ENCODE measurements around the gene GTF3C5. TPM values are rescaled to one million over a fixed set of nuclear protein-coding genes. Genes with fewer than 3 reads are reported as not detected.

Gene GTF3C5
- total RNA-seq, 3 donors from 2014 or later: 43.8 to 74.4 (median 68.2) TPM

DNA sequence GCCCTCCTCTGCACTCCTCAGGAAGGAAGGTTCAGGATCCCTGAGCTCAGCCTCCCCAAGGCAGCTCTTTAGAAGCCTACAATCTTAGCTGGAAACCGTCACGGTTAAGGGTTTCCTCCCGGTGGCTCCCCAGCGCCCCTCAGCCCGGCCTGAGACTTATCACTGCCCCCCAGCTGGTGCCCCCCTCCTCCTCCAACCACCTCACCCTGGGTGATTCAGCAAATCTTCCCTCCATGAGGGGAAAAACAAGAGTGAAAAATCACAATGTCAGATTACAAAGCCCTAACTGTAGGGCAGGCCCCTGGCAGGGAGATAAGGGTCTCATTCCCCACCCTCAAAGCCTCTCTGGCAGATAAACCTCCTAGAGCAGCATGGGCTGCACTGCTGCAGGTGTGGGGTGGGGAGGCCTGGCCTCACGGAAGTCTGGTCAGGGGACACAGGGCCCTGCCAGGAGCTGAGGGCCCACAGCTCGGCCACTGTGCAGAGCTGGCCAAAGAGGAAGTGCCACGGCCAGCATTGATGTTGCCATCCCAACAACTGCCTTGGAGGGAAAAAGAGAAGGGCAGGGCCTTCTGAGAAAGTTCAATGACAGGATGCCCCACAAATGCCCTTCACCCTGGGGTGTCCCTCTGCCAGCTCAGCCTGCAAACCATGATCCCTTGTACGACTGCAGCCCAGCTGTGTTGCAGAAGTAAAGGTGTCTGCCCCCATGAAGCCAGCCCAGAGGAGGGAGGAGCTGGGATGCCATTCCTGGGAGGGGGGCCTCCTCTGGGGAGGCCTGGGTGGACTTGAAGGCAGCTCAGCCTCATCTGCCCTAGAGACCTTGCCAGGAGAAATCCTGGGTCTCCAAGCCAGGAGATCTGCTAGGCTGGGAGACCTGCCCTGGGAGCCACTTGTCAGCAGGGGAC is 26.5 kb upstream of the GTF3C5 start:
- intact Hi-C loops (cut with DNase I; ENCODE audit: low total_unique reads): no loop called here
- TF ChIP-seq, protein P1, sequence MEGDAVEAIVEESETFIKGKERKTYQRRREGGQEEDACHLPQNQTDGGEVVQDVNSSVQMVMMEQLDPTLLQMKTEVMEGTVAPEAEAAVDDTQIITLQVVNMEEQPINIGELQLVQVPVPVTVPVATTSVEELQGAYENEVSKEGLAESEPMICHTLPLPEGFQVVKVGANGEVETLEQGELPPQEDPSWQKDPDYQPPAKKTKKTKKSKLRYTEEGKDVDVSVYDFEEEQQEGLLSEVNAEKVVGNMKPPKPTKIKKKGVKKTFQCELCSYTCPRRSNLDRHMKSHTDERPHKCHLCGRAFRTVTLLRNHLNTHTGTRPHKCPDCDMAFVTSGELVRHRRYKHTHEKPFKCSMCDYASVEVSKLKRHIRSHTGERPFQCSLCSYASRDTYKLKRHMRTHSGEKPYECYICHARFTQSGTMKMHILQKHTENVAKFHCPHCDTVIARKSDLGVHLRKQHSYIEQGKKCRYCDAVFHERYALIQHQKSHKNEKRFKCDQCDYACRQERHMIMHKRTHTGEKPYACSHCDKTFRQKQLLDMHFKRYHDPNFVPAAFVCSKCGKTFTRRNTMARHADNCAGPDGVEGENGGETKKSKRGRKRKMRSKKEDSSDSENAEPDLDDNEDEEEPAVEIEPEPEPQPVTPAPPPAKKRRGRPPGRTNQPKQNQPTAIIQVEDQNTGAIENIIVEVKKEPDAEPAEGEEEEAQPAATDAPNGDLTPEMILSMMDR (IDR thresholded peaks at IDR 0.05): no peak
- TF ChIP-seq POLR2A (IDR thresholded peaks at IDR 0.05) (no peak), POLR2AphosphoS5 (IDR thresholded peaks at IDR 0.05) (no peak)
- peaks cover 0 to 27% of the 10 kb centered on the region in 2 donors for H3K27me3 ChIP-seq
- H3K9me3 ChIP-seq: no peaks in the 10 kb centered on the region
- H3K4me1 ChIP-seq: no peaks in the 10 kb centered on the region
- H3K4me3 ChIP-seq: no peak overlapping the region
- no peak overlapping the region for H3K27ac ChIP-seq
- DNase-seq (ENCODE audit: low spot score in 2 of 2): no peak
- H3K36me3 ChIP-seq: no peaks in the 10 kb centered on the region

DNA sequence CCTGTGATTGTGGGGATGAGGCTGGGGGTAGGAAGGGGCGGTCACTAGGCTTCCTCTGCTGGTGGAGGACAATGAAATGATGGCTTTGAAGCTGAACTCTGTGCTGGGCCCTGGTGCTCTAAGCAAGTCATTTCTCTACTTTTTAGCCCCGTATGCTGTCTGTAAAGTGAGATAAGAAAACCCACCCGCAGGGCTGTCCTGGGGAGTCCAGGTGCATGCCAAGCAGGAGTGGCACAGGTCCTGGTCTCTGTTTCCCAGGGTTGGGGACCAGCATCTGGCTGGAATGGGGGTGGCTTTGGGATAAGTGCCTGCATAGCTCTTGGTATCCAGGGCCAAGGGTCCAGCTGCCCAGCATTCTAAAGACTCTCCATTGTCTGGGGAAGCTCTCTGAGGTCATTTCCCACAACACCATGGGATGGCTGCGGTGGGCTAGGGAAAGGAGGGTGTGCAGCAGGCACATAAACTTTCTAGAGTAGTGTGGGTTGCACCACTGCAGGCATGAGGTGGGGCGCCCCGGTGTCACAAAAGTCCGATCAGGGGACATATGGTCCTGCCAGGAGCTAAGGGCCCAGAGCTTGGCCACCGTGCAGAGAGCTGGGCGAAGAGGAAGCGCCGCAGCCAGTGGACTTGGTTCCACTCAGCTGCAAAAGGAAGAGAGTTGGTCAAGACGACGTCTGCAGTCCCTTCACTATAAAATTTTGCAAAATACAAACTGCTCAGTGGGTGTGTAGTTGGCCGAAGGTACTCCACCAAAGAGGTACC is 25.6 kb upstream of the GTF3C5 start:
- peak in 1 of 2 donors; percentile 36 for DNase-seq (ENCODE audit: low spot score in 2 of 2)
- Histone ChIP-seq H3K4me1 (no peaks in the 10 kb centered on the region), H3K36me3 (no peaks in the 10 kb centered on the region), H3K27me3 (peaks cover 0 to 27% of the 10 kb centered on the region in 2 donors), H3K27ac (no peak overlapping the region), H3K9me3 (no peaks in the 10 kb centered on the region), H3K4me3 (no peak overlapping the region)
- intact Hi-C loops (cut with DNase I; ENCODE audit: low total_unique reads): no loop called here
- TF ChIP-seq POLR2AphosphoS5 (IDR thresholded peaks at IDR 0.05) (no peak), POLR2A (IDR thresholded peaks at IDR 0.05) (no peak)
- TF ChIP-seq, protein P1 (IDR thresholded peaks at IDR 0.05): no peak

DNA sequence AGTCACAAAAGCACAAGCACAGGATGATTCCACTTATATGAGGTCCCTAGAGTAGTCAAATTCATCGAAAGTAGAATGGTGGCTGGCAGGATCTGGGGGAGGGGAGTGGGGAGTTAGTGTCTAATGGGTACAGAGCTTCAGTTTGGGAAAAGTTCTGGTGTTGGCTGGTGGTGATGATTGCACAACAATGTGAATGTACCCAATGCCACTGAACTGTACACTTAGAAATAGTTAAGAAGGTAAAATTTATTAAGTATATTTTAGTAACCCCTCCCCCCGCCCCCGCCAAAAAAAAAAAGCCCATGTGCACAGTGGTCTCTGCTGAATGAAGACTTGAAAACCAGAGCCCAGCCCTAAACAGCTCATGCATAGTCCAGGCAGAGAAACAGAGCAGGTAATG is 24.8 kb upstream of the GTF3C5 start:
- Histone ChIP-seq H3K27ac (no peak overlapping the region), H3K36me3 (no peaks in the 10 kb centered on the region), H3K4me3 (no peak overlapping the region), H3K27me3 (peaks cover 0 to 22% of the 10 kb centered on the region in 2 donors), H3K9me3 (no peaks in the 10 kb centered on the region), H3K4me1 (no peaks in the 10 kb centered on the region)
- intact Hi-C loops (cut with DNase I; ENCODE audit: low total_unique reads): no loop called here
- TF ChIP-seq, protein P1 (IDR thresholded peaks at IDR 0.05): no peak
- TF ChIP-seq POLR2AphosphoS5 (IDR thresholded peaks at IDR 0.05) (no peak), POLR2A (IDR thresholded peaks at IDR 0.05) (no peak)
- DNase-seq (ENCODE audit: low spot score in 2 of 2): no peak

GRCh38 chr9:133006731-133007352 is 24.0 kb upstream of the GTF3C5 start:
- no peaks in the 10 kb centered on the region for H3K36me3 ChIP-seq
- TF ChIP-seq, protein P1 (IDR thresholded peaks at IDR 0.05): no peak
- TF ChIP-seq POLR2A (IDR thresholded peaks at IDR 0.05) (no peak), POLR2AphosphoS5 (IDR thresholded peaks at IDR 0.05) (no peak)
- H3K4me1 ChIP-seq: no peaks in the 10 kb centered on the region
- no peaks in the 10 kb centered on the region for H3K9me3 ChIP-seq
- no peak overlapping the region for H3K27ac ChIP-seq
- peak in 1 of 2 donors; percentile 10 for DNase-seq (ENCODE audit: low spot score in 2 of 2)
- no peak overlapping the region for H3K4me3 ChIP-seq
- intact Hi-C loops (cut with DNase I; ENCODE audit: low total_unique reads): no loop called here
- peaks cover 0 to 20% of the 10 kb centered on the region in 2 donors for H3K27me3 ChIP-seq
